Gastroesophageal sphincter (tissue), 4 donors: Measurements from ENCODE around the gene MMP17. TPM values are rescaled to one million over a fixed set of nuclear protein-coding genes. Genes with fewer than 3 reads are reported as not detected.

Source experiments
- ATAC-seq: fragments of 150-250 bp; one replicate; pipeline ENCODE4 v1.9.1; 2016; ENCODE audit warnings: mild to moderate bottlenecking, moderate library complexity
- H3K27ac ChIP-seq, 4 donors: fragments of 200-600 bp; sonication (generic) in 3 of 4; 1 replicate in 3 of 4; 2 replicates in 1 of 4; pipeline ENCODE4 v1.5.1; 2016 to 2019
- H3K27me3 ChIP-seq: fragments of 200-600 bp; sonication (generic); one replicate; pipeline ENCODE4 v1.5.1; 2019
- H3K36me3 ChIP-seq, 2 donors: fragments of 200-600 bp; sonication (generic); one replicate each; pipeline ENCODE4 v1.5.1; 2019; ENCODE audit warnings: control low read depth in 1 of 2
- H3K4me1 ChIP-seq, 3 donors: fragments of 200-600 bp; sonication (generic); 1 replicate in 2 of 3; 2 replicates in 1 of 3; pipeline ENCODE4 v1.5.1; 2016 to 2019; ENCODE audit warnings: control low read depth in 2 of 3
- H3K4me3 ChIP-seq, 2 donors: fragments of 200-600 bp; sonication (generic); one replicate each; pipeline ENCODE4 v1.5.1; 2019; ENCODE audit warnings: mild to moderate bottlenecking in 1 of 2, moderate library complexity in 1 of 2
- H3K9me3 ChIP-seq, 3 donors: fragments of 200-600 bp; sonication (generic); one replicate each; pipeline ENCODE4 v1.5.1; 2017 to 2019; ENCODE audit warnings: control low read depth in 2 of 3
- CTCF ChIP-seq, 4 experiments: fragments of 200-600 bp in 2 of 4; fragments of 450-650 bp in 2 of 4; sonication (generic) in 1 of 4; IDR thresholded peaks; one replicate each; pipeline ENCODE4 v1.5.1; 2017 to 2019; ENCODE audit warnings: antibody characterized with exemption in 4 of 4, mild to moderate bottlenecking in 2 of 4, moderate library complexity in 2 of 4
- EP300 ChIP-seq: sonication (generic); formaldehyde crosslinking; IDR thresholded peaks from one replicate; pipeline ENCODE4 v1.6.1; 2017; ENCODE audit warnings: antibody characterized with exemption, mild to moderate bottlenecking
- POLR2A ChIP-seq, 2 donors: fragments of 450-650 bp; IDR thresholded peaks; one replicate each; pipeline ENCODE4 v1.6.1; 2017; ENCODE audit warnings: antibody characterized with exemption in 2 of 2, mild to moderate bottlenecking in 2 of 2, moderate library complexity in 1 of 2
- POLR2AphosphoS5 ChIP-seq: sonication (generic); formaldehyde crosslinking; IDR thresholded peaks from one replicate; pipeline ENCODE4 v1.6.1; 2017; ENCODE audit warnings: antibody characterized with exemption
- WGBS, 2 donors: methylation state at CpG; one replicate each; pipeline ENCODE4 v1.1.5; 2018; ENCODE audit warnings: low coverage in 1 of 2; 5-methylcytosine and 5-hydroxymethylcytosine counted together
- total RNA-seq, 4 donors: library from RNA; depleted of rRNA; stranded (reverse); fragments of >200 nt; gene quantifications; one replicate each; pipeline ENCODE4 v1.1.0, GENCODE V29; 2016

MMP17 gene
- total RNA-seq, 4 donors from 2014 or later, result 2.0 to 7.0 (median 4.5) TPM

GRCh38 chr12:131815131-131815530, 13.1 kb upstream of the MMP17 start:
- no peak overlapping the region for H3K4me3 ChIP-seq
- peaks cover 0 to 9% (median 0%) of the 10 kb centered on the region in 3 donors for H3K9me3 ChIP-seq
- H3K27ac ChIP-seq, result no peak overlapping the region
- TF ChIP-seq POLR2AphosphoS5 (no peak), EP300 (no peak), POLR2A (IDR thresholded peaks at IDR 0.05) (no peak), CTCF (IDR thresholded peaks at IDR 0.05) (no peak)
- H3K27me3 ChIP-seq, result peaks cover 4% of the 10 kb centered on the region
- H3K36me3 ChIP-seq, result no peaks in the 10 kb centered on the region
- no peak for ATAC-seq
- no peaks in the 10 kb centered on the region for H3K4me1 ChIP-seq
- WGBS, 2 donors, result 57 to 72% methylated on average over 5 to 7 of the region's 7 CpGs

GRCh38 chr12:131816495-131816894, 11.7 kb upstream of the MMP17 start:
- no peaks in the 10 kb centered on the region for H3K4me1 ChIP-seq
- H3K27ac ChIP-seq, result no peak overlapping the region
- TF ChIP-seq POLR2AphosphoS5, result no peak
- TF ChIP-seq EP300, result no peak
- no peak for TF ChIP-seq POLR2A (IDR thresholded peaks at IDR 0.05)
- TF ChIP-seq CTCF (IDR thresholded peaks at IDR 0.05), result no peak
- peaks cover 0 to 9% (median 0%) of the 10 kb centered on the region in 3 donors for H3K9me3 ChIP-seq
- WGBS, 2 donors, result 41 to 42% methylated on average over 2 of the region's 5 CpGs
- no peak for ATAC-seq
- H3K36me3 ChIP-seq, result no peaks in the 10 kb centered on the region
- no peak overlapping the region for H3K4me3 ChIP-seq
- H3K27me3 ChIP-seq, result peaks cover 14% of the 10 kb centered on the region

DNA sequence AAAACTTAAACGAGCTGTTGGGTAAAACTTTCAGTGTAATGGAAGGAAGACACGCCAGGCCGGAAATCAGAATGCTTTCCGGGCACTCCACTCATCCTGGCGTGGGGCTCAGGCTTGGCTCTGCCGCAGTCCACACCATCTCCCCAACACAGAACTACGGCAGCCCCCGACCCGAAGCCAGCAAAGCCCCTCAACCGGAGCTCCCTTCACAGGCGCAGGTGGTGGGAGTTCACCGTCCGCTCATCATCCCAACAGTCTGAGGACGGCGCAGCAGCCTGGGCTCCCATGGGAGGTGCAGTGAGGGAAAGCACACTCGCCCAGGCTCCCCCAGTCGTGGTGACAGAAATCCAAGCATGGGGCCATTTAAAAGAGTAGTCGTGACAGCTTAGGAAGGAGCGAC, 11.0 kb upstream of the MMP17 start:
- Histone ChIP-seq H3K4me1 (no peaks in the 10 kb centered on the region), H3K9me3 (peaks cover 0 to 9% (median 0%) of the 10 kb centered on the region in 3 donors), H3K36me3 (no peaks in the 10 kb centered on the region), H3K27ac (no peak overlapping the region), H3K4me3 (no peak overlapping the region), H3K27me3 (peaks cover 18% of the 10 kb centered on the region)
- TF ChIP-seq CTCF (IDR thresholded peaks at IDR 0.05), result no peak
- TF ChIP-seq POLR2AphosphoS5, result no peak
- no peak for TF ChIP-seq POLR2A (IDR thresholded peaks at IDR 0.05)
- no peak for TF ChIP-seq EP300
- no peak for ATAC-seq
- 75 to 83% methylated on average over 5 to 12 of the region's 19 CpGs for WGBS, 2 donors

- WGBS, 2 donors, result 70 to 79% methylated on average over 2 to 20 of the region's 30 CpGs
Observed at GRCh38 chr12:131818821-131819585, 9.2 kb upstream of the MMP17 start.

More at GRCh38 chr12:131818821-131819585, 9.2 kb upstream of the MMP17 start:
- H3K27ac ChIP-seq, result no peak overlapping the region
- no peak overlapping the region for H3K4me3 ChIP-seq
- TF ChIP-seq EP300 (no peak), POLR2A (IDR thresholded peaks at IDR 0.05) (no peak), CTCF (IDR thresholded peaks at IDR 0.05) (no peak), POLR2AphosphoS5 (no peak)
- no peaks in the 10 kb centered on the region for H3K4me1 ChIP-seq
- peak; percentile 87 for ATAC-seq
- H3K9me3 ChIP-seq, result no peaks in the 10 kb centered on the region
- peaks cover 27% of the 10 kb centered on the region for H3K27me3 ChIP-seq
- no peaks in the 10 kb centered on the region for H3K36me3 ChIP-seq
